Measurements from ENCODE around the gene DCN.

- TF ChIP-seq CTCF (IDR thresholded peaks at IDR 0.05) (no peak), POLR2A (IDR thresholded peaks at IDR 0.05) (no peak), POLR2AphosphoS5 (IDR thresholded peaks at IDR 0.05; ENCODE audit: insufficient read depth in 1 of 2, low read depth in 1 of 2) (no peak)
Measured at GRCh38 chr12:91154131-91154530, 28.5 kb downstream of the DCN start.

Data from vagina (tissue), 2 donors.